Eye (tissue), 1 donor: ENCODE measurements around the gene TMEM255B.
"Not testable (repeated sequence)": the region's sequence is repeated elsewhere in the genome, so short reads cannot be mapped to it uniquely, and the experiment has no call there.

ENCODE experiments used
- DNase-seq: peaks from one replicate; pipeline ENCODE4 v3.0.0-alpha.2; 2015

The TMEM255B gene

GRCh38 chr13:113734826-113735125, 24.2 kb upstream of the TMEM255B start:
- no peak for DNase-seq

- DNase-seq: no peak
These were observed 23.8 kb upstream of the TMEM255B start for GRCh38 chr13:113735194-113735593.

- no peak for DNase-seq
These were observed 23.3 kb upstream of the TMEM255B start for GRCh38 chr13:113735750-113736149.

GRCh38 chr13:113736258-113736731, 22.7 kb upstream of the TMEM255B start:
- no peak for DNase-seq

GRCh38 chr13:113737803-113738202, 21.2 kb upstream of the TMEM255B start:
- DNase-seq: no peak

- no peak for DNase-seq
These were observed 19.3 kb upstream of the TMEM255B start for GRCh38 chr13:113739527-113740285.

- no peak for DNase-seq
These were observed 18.8 kb upstream of the TMEM255B start for GRCh38 chr13:113740286-113740556.

GRCh38 chr13:113740661-113741060, 18.4 kb upstream of the TMEM255B start:
- DNase-seq: no peak

- no peak for DNase-seq
These were observed 17.8 kb upstream of the TMEM255B start for GRCh38 chr13:113741191-113741668.

- DNase-seq: peak; percentile 78
These were observed 17.0 kb upstream of the TMEM255B start for GRCh38 chr13:113742000-113742441.

- no peak for DNase-seq
These were observed 16.4 kb upstream of the TMEM255B start for GRCh38 chr13:113742445-113743120.

GRCh38 chr13:113743366-113744195, 15.4 kb upstream of the TMEM255B start:
- no peak for DNase-seq

- no peak for DNase-seq
These were observed 14.6 kb upstream of the TMEM255B start for GRCh38 chr13:113744197-113745000.

GRCh38 chr13:113745059-113745458, 14.0 kb upstream of the TMEM255B start:
- DNase-seq: no peak

GRCh38 chr13:113745500-113746142, 13.4 kb upstream of the TMEM255B start:
- DNase-seq: not testable (repeated sequence)

GRCh38 chr13:113746143-113746525, 12.9 kb upstream of the TMEM255B start:
- peak; percentile 42 for DNase-seq

GRCh38 chr13:113746671-113747070, 12.4 kb upstream of the TMEM255B start:
- DNase-seq: no peak

GRCh38 chr13:113747291-113747833, 11.7 kb upstream of the TMEM255B start:
- no peak for DNase-seq

- DNase-seq: no peak
These were observed 10.7 kb upstream of the TMEM255B start for GRCh38 chr13:113748101-113748861.

- DNase-seq: no peak
These were observed 10.1 kb upstream of the TMEM255B start for GRCh38 chr13:113748862-113749451.

GRCh38 chr13:113749507-113749906, 9.5 kb upstream of the TMEM255B start:
- no peak for DNase-seq
